GM18951 (cell line): ENCODE measurements around the gene PDE9A.
"Not testable (repeated sequence)": the region's sequence is repeated elsewhere in the genome, so short reads cannot be mapped to it uniquely, and the experiment has no call there.

Experiments used
- POLR2A ChIP-seq: IDR thresholded peaks from 4 replicates; pipeline ENCODE4 v1.6.1; 2011; ENCODE audit warnings: mild to moderate bottlenecking; ENCODE audit not compliant: insufficient read length, insufficient read depth; ENCODE audit errors: extremely low read depth
- in situ Hi-C: fragments of 300-500 bp; cut with MboI; formaldehyde crosslinking; loops from one replicate; pipeline ENCODE4 v1.12.0; 2022; ENCODE audit warnings: low sequenced_read_pairs, mixed read lengths, inconsistent platforms; ENCODE audit not compliant: unreplicated experiment

Gene PDE9A

GRCh38 chr21:42617486-42617885, 35.9 kb upstream of the PDE9A start:
- TF ChIP-seq POLR2A: no peak
- in situ Hi-C loops: no loop called here

GRCh38 chr21:42618707-42619102, 34.7 kb upstream of the PDE9A start:
- in situ Hi-C loops: no loop called here
- no peak for TF ChIP-seq POLR2A

- no peak for TF ChIP-seq POLR2A
- in situ Hi-C loops: no loop called here
These were observed 34.3 kb upstream of the PDE9A start for GRCh38 chr21:42619166-42619565.

- in situ Hi-C loops: no loop called here
- no peak for TF ChIP-seq POLR2A
These were observed 33.6 kb upstream of the PDE9A start for GRCh38 chr21:42619841-42620240.

- in situ Hi-C loops: no loop called here
- TF ChIP-seq POLR2A: no peak
These were observed 32.1 kb upstream of the PDE9A start for GRCh38 chr21:42621166-42621818.

- no peak for TF ChIP-seq POLR2A
These were observed 31.6 kb upstream of the PDE9A start for GRCh38 chr21:42621819-42622177.

GRCh38 chr21:42622284-42622683, 31.1 kb upstream of the PDE9A start:
- in situ Hi-C loops: no loop called here
- no peak for TF ChIP-seq POLR2A

More at GRCh38 chr21:42621819-42622177, 31.6 kb upstream of the PDE9A start:
- in situ Hi-C loops: no loop called here

GRCh38 chr21:42623694-42624093, 29.7 kb upstream of the PDE9A start:
- TF ChIP-seq POLR2A: no peak
- in situ Hi-C loops: no loop called here

GRCh38 chr21:42624095-42624790, 29.2 kb upstream of the PDE9A start:
- in situ Hi-C loops: no loop called here
- no peak for TF ChIP-seq POLR2A

- in situ Hi-C loops: no loop called here
- no peak for TF ChIP-seq POLR2A
These were observed 28.5 kb upstream of the PDE9A start for GRCh38 chr21:42624936-42625335.

GRCh38 chr21:42626171-42626570, 27.2 kb upstream of the PDE9A start:
- TF ChIP-seq POLR2A: no peak
- in situ Hi-C loops: no loop called here

GRCh38 chr21:42627527-42628289, 25.7 kb upstream of the PDE9A start:
- in situ Hi-C loops: no loop called here
- TF ChIP-seq POLR2A: no peak

GRCh38 chr21:42628466-42629061, 24.9 kb upstream of the PDE9A start:
- in situ Hi-C loops: not testable (repeated sequence)

GRCh38 chr21:42629933-42630589, 23.4 kb upstream of the PDE9A start:
- in situ Hi-C loops: no loop called here
- TF ChIP-seq POLR2A: no peak
